SHP77 (cell line): ENCODE results near the gene HECTD4.

Source experiments
- DNase-seq, 2 experiments: peaks; one replicate each; lab custom pipeline; 2025; lab: John Stamatoyannopoulos, UW

The HECTD4 gene

GRCh38 chr12:112176321-112177010 is 205.8 kb downstream of the HECTD4 start:
- DNase-seq: no peak

DNA sequence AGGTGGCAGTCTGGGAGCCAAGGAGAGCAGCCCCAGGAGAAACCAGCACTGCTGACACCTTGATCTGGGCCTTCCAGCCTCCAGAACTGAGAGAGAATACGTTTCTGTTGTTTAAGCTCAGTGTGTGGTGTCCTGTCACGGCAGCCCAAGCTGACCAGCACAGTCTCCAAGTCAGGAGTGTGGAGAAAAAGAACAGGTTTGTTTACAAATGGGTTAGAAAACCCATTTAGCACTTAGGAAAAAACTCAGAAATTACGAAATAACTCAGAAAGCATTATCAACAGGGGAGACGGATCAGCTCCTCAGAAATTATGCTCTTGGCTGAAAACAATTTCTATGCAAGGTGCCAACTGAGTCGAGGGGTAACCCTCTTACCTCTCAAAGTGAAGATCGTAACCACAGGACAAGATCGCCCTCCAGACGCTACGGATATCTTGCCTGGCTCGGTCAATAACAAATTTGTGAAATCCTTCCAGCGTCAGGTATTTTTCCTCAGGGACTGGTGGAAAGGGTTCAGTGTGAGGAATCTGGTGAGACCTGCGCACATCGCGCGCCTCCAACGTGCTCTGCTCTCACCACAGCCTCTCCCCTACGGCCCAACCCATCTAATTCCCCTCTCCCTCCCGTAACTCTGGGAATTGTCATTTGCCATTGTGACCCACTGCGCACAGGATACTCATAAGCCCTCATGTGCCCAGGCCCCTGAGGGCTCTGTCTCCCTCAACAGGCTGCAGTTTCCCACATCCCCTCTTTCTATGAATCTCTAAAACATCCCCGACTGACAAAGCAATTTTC is 206.7 kb downstream of the HECTD4 start:
- no peak for DNase-seq

DNA sequence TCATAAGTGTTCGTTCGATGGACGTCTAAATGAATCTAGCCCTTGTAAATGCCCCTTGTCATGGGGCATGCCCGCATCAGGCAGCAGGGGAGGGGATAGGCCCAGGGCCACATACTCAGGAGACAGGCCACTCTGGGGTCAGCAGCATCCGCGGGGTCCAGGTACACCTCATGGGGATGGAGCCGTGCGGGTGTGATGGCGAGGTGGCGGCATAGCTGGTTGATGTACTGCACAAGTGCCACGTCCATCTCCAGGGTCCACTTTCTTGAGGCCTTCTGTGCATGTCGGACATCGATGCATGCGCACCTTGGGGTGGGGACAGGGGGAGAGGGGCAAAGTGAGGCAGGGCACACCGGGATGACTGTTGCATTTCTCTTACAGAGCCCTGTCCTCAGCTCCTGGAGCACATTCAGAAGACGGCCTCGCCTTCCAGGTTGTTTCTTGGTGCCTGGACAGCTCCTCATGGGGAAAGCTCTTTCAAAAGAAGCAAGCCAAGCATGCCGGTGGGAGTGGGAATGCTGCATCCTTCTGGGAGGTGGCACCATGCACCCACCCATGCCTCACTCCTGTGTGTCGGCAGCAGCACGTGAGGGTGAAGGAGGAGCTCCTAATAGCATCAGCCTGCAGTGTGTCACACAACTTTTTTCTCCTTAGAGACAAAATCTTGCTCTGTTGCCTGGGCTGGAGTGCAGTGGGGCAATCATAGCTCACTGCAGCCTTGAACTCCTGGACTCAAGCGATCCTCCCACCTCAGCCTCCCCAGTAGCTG is 209.5 kb downstream of the HECTD4 start:
- DNase-seq: no peak

DNA sequence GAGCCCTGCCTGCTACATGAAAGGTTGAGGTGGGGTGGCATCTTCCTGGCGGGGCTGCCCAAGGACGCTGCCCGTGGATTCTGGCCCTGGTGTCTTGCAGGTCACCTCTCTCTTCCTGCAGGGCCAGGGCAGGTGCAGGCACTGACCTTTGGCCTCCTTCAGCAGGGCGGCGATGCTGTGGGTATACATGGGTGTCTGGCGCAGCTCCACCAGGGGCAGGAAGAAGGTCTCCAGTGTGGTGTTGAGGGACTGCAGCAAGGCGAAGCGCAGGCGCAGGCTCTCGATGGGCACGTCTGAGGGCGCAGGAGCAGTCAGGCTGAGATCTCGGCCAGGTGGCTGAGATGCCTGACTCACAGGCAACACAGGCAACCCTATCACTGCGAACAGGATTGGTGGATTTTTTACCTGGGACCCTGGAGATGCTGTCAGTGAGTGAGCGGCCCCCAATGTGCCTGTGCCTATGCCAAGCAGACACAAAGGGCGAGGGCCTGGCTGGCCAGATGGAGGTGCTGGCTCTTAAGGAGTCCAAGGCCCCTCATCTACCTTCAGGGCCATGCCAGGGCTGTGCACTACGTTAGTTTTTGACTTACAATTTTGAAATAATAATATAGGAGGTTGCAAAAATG is 211.1 kb downstream of the HECTD4 start:
- DNase-seq: no peak

GRCh38 chr12:112170376-112170775 is 211.9 kb downstream of the HECTD4 start:
- DNase-seq: no peak

DNA sequence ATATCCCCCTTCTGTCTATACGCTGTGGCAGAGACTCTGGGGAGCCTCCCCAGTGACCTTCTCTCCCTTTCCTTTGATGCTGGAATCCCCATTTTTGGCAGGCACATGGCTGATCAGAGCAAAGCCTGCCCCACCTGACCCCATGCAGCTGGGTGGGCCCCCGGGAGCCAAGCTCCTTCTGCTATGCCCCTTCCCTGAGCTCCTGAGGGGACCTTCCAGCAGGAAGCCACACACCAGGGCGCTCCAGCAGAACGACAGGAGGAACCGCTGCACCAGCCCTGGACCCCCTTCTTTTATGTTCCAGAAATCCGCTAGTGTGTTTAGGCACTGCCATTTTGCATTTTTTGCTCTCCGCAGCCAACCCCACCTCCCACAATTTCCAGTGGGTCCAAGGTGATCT is 212.3 kb downstream of the HECTD4 start:
- DNase-seq: no peak

DNA sequence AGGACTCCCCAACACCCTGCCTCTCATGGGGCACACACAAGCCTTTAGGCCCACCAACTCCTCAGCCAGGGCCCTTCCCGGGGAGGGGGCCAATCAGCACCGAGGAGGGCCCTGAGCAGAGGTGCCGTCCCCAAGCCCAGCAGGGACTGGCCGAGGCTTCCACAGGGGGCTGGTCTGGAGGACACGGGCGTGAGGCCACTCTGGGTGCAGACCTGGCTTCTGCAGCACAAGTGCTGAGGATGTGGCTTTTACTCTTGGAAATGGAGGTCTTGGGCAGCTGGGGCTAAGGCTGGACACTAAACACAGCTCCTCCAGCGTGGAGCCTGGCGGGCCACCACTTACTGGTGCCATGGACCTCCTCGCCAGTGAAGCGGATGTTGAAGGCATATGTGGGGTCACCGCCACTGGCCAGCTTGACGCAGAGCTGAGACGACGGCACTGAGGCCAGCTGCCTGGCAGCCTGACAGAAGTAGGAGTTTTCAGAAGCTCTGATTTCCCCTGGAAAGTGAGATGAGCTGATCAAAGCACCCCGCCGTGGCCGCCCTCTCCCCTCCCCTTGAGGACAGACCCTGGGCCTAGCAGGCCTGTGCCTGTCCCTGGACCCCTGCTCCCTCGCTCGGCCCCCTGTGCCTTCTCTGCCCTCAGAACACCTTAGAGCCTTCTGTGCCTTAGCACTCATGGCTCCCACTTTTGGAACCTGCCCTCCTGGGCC is 212.9 kb downstream of the HECTD4 start:
- DNase-seq: no peak

DNA sequence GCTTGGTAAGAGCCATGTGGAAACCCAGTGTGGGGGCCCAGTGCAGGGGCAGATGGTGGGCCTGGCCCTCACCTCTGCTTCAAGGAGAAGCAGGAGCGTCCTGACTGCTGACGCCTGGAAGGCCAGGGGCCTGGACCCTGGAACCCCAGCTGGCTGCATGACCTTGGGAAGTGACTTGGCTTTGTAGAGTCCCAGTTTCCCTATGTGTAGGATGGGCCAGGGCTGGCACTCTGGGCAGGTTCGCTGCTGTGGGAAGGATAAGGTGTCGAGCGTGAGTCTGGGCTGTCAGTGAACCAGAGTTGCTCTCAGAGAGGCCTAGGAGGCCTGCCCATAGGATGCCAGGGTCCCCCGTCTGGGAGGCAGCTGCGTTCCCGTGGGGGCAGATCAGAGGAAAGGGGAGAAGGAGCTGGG is 213.7 kb downstream of the HECTD4 start:
- no peak for DNase-seq

DNA sequence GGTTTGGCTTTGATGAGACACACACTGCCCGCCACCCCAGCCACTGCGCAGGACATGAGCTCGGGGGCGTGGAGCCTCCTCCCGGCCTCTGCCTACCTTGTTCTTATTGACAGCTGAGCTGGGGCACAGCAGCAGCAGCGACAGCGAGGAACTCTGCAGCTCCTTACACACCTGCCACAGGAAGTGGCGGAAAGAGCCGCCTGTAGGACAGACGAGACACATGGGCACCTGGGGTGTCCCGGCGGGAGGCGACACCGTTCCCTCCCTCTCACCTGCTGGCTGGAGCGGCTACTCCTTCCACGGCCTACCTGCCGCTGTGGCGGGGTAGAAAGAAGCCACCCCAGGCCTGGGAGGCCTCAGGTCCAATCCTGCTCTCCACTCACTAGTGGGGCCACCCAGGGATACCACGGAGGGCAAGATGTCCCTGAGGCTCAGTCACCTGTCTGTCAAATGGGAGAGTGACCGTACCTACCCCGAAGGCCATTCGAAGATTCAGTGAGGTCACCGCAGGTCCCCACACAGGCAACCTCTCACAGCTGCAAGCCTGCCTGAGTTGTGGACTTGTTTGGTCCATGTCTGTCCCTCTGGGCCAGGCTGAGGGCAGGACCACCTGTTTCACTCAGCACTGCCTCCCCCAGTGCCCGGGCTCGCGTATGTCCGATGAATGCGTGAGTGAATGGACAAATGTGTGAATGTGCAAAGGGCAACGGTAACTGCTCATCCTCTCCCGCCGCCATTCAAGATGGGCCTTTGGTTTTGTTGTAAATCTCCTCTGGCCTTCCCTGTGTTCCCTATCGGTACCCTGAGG is 214.3 kb downstream of the HECTD4 start:
- no peak for DNase-seq

- DNase-seq: no peak
Observed at GRCh38 chr12:112167031-112167461, 215.2 kb downstream of the HECTD4 start.

- DNase-seq: no peak
Observed at GRCh38 chr12:112166051-112167015, 215.9 kb downstream of the HECTD4 start.

DNA sequence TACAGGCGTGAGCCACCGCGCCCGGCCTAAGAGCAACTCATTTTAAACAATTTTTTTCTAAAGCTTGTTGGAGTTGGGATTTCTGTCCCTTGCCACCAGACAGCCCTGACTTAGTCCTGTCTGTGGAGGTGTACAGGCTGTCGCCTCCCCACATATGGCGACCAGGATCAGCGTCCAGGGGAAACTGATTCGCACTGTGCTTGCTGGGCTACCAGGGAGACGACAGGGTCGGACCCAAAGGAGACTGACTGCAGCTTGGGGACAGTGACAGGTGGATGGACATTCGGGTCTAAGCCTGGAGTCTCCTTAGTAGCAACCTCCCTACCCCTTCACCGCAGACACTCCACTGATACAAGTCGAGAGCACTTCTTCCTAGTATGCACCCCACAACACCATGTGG is 216.6 kb downstream of the HECTD4 start:
- DNase-seq: no peak

DNA sequence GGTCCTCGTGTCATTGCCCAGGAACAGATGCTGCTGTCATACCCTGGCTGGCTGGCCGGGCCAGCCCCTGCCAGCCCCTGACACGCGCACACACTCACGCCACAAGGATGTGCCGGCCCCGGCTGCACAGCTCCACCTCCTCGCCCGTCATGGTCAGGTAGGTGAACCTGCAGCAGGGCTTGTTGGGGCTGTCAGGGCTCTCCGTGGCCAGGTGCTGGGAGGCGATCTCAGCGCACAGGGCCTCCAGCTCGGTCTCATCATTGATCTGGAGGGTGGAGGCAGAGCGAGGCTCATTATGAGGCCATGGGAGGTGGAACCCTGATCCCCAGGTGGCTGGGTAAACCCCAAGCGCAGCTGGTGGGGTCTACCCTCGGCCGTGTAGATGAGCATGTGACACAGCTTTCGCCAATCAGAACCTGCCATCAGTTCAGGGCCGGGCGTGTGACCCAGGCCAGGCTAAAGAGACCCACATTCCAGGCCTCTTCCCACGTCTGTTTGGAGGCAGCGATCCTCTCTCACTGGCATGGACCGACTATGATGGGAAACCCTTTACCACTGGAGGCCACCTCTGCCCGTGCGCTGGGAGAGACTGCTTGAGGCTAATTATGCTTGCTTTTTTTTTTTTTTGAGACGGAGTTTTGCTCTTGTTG is 218.1 kb downstream of the HECTD4 start:
- DNase-seq: no peak

GRCh38 chr12:112163471-112163991 is 218.7 kb downstream of the HECTD4 start:
- no peak for DNase-seq

GRCh38 chr12:112163056-112163455 is 219.2 kb downstream of the HECTD4 start:
- DNase-seq: no peak

GRCh38 chr12:112162241-112162790 is 219.9 kb downstream of the HECTD4 start:
- no peak for DNase-seq

- DNase-seq: no peak
Observed at GRCh38 chr12:112161711-112162110, 220.5 kb downstream of the HECTD4 start.

GRCh38 chr12:112160611-112161010 is 221.6 kb downstream of the HECTD4 start:
- no peak for DNase-seq
